SK-MEL-5 (cell line): Measurements from ENCODE around the gene SCYGR6. TPM values are rescaled to one million over a fixed set of nuclear protein-coding genes. Genes with fewer than 3 reads are reported as not detected.

Experiments used
- DNase-seq: peaks from one replicate; pipeline ENCODE4 v3.0.0-alpha.2; 2016; ENCODE audit warnings: low read depth, low spot score
- in situ Hi-C: cut with HindIII; loops from 2 replicates; pipeline ENCODE4 v1.10.0; 2016; ENCODE audit warnings: low sequenced_read_pairs, high pct_unique_total_duplicates, low pct_unique_long_range_greater_than_20kb
- total RNA-seq: library from RNA; depleted of rRNA; stranded (reverse); fragments of >200 nt; shearing (Covaris generic); gene quantifications from 2 replicates; pipeline ENCODE4 v1.2.3, GENCODE V29; 2014

The SCYGR6 gene
- total RNA-seq, 1 experiment from 2014 or later: not detected

- DNase-seq: no peak
- in situ Hi-C loops: no loop called here
Observed at GRCh38 chr2:227719641-227720040, 4.9 kb downstream of the SCYGR6 start.

GRCh38 chr2:227717687-227718567, 6.6 kb downstream of the SCYGR6 start, which contains the start of gene SLC19A3:
Gene SLC19A3, minus strand, starts transcription at chr2:227718028. Its CDS starts 15,710 bp downstream, at chr2:227702318.
- in situ Hi-C loops: no loop called here
- DNase-seq: peak; percentile 64

- no peak for DNase-seq
- in situ Hi-C loops: no loop called here
Observed at GRCh38 chr2:227716501-227716900, 8.1 kb downstream of the SCYGR6 start.

- in situ Hi-C loops: no loop called here
- DNase-seq: peak; percentile 4
Observed at GRCh38 chr2:227713291-227713690, 11.3 kb downstream of the SCYGR6 start.

GRCh38 chr2:227710986-227711385, 13.6 kb downstream of the SCYGR6 start:
- in situ Hi-C loops: no loop called here
- no peak for DNase-seq

GRCh38 chr2:227707390-227707789, 17.2 kb downstream of the SCYGR6 start:
- DNase-seq: no peak

GRCh38 chr2:227706859-227707258, 17.7 kb downstream of the SCYGR6 start:
- in situ Hi-C loops: no loop called here
- no peak for DNase-seq

More at GRCh38 chr2:227707390-227707789, 17.2 kb downstream of the SCYGR6 start:
- in situ Hi-C loops: no loop called here

GRCh38 chr2:227703961-227704360, 20.6 kb downstream of the SCYGR6 start:
- DNase-seq: no peak
- in situ Hi-C loops: no loop called here

- peak; percentile 18 for DNase-seq
- in situ Hi-C loops: no loop called here
Observed at GRCh38 chr2:227703280-227703732, 21.3 kb downstream of the SCYGR6 start.

- in situ Hi-C loops: no loop called here
- no peak for DNase-seq
Observed at GRCh38 chr2:227701556-227701955, 23.0 kb downstream of the SCYGR6 start.

- in situ Hi-C loops: no loop called here
- peak; percentile 19 for DNase-seq
Observed at GRCh38 chr2:227696990-227697679, 27.4 kb downstream of the SCYGR6 start.

- in situ Hi-C loops: no loop called here
- no peak for DNase-seq
Observed at GRCh38 chr2:227687189-227687588, 37.4 kb downstream of the SCYGR6 start.

GRCh38 chr2:227684258-227684657, 40.3 kb downstream of the SCYGR6 start:
- no peak for DNase-seq
- in situ Hi-C loops: no loop called here

- in situ Hi-C loops: no loop called here
- DNase-seq: no peak
Observed at GRCh38 chr2:227677928-227678327, 46.6 kb downstream of the SCYGR6 start.

- peak; percentile 24 for DNase-seq
- in situ Hi-C loops: no loop called here
Observed at GRCh38 chr2:227674485-227674884, 50.1 kb downstream of the SCYGR6 start.
